IMR-90 (cell line): ENCODE measurements around the gene WASF3. TPM values are rescaled to one million over a fixed set of nuclear protein-coding genes. Genes with fewer than 3 reads are reported as not detected.

Source experiments
- ATAC-seq: fragments of 200-7000 bp; cut with Tn5 transposase; 2 replicates; pipeline ENCODE4 v1.9.1; 2020; ENCODE audit warnings: low read depth, mild to moderate bottlenecking, moderate library complexity
- BruUV-seq: library from RNA; stranded (reverse); fragments of 400-500 nt; replicated peaks from 2 replicates; lab custom pipeline; 2021; lab: Mats Ljungman, UMichigan
- CTCF ChIA-PET: fragments of 300-600 bp; formaldehyde crosslinking; extraction: SDS; loops from one replicate; lab custom pipeline; 2021; ENCODE audit warnings: antibody characterized with exemption; lab: Yijun Ruan, JAX
- POLR2A ChIA-PET: fragments of 300-600 bp; sonication (Branson Sonifier 250); formaldehyde crosslinking; loops from one replicate; lab custom pipeline; 2022; ENCODE audit warnings: antibody characterized with exemption; ENCODE audit not compliant: unreplicated experiment; lab: Charles Lee
- DNase-seq: peaks from one replicate; pipeline ENCODE4 v3.0.0; 2013
- H2AFZ ChIP-seq: replicated peaks from 2 replicates; pipeline ENCODE3; 2013; ENCODE audit warnings: low read length, mild to moderate bottlenecking; ENCODE audit not compliant: poor library complexity
- H2AK5ac ChIP-seq: 2 replicates; pipeline ENCODE4 v1.6.1; 2013; ENCODE audit warnings: low read depth, low read length, inconsistent platforms
- H2AK9ac ChIP-seq: replicated peaks from 2 replicates; pipeline ENCODE3; 2013; ENCODE audit warnings: mild to moderate bottlenecking, low read depth, low read length, moderate library complexity; ENCODE audit not compliant: poor library complexity
- H2BK120ac ChIP-seq: 2 replicates; pipeline ENCODE4 v1.6.1; 2013; ENCODE audit warnings: low read depth, low read length, inconsistent platforms
- H2BK15ac ChIP-seq: 3 replicates; pipeline ENCODE4 v1.6.1; 2013; ENCODE audit warnings: low read depth, low read length, inconsistent platforms
- H2BK20ac ChIP-seq: 2 replicates; pipeline ENCODE4 v1.6.1; 2013; ENCODE audit warnings: low read depth, mild to moderate bottlenecking, inconsistent platforms, low read length, moderate library complexity
- H2BK5ac ChIP-seq: 2 replicates; pipeline ENCODE4 v1.6.1; 2013; ENCODE audit warnings: mild to moderate bottlenecking, low read depth, low read length, inconsistent platforms; ENCODE audit not compliant: poor library complexity, severe bottlenecking
- H3K14ac ChIP-seq: replicated peaks from 2 replicates; pipeline ENCODE4 v1.6.1; 2013; ENCODE audit warnings: low read depth, low read length, inconsistent platforms
- H3K18ac ChIP-seq: 2 replicates; pipeline ENCODE4 v1.6.1; 2013; ENCODE audit warnings: low read depth, low read length, control low read depth
- H3K23ac ChIP-seq: 2 replicates; pipeline ENCODE4 v1.6.1; 2013; ENCODE audit warnings: low read depth, low read length, inconsistent platforms
- H3K27ac ChIP-seq: 2 replicates; pipeline ENCODE4 v1.5.1; 2013; ENCODE audit warnings: mild to moderate bottlenecking, control low read depth, low read length; ENCODE audit not compliant: insufficient read depth
- H3K27me3 ChIP-seq: 2 replicates; pipeline ENCODE4 v1.6.1; 2013; ENCODE audit warnings: low read length; ENCODE audit not compliant: control insufficient read depth, insufficient read depth
- H3K36me3 ChIP-seq: 2 replicates; pipeline ENCODE4 v1.6.1; 2013; ENCODE audit warnings: low read length, mixed read lengths; ENCODE audit not compliant: control insufficient read depth, insufficient read depth
- H3K4ac ChIP-seq: 2 replicates; pipeline ENCODE4 v1.6.1; 2013; ENCODE audit warnings: low read depth, low read length, inconsistent platforms
- H3K4me1 ChIP-seq: 2 replicates; pipeline ENCODE4 v1.6.1; 2013; ENCODE audit warnings: low read length, mixed read lengths; ENCODE audit not compliant: control insufficient read depth, insufficient read depth
- H3K4me2 ChIP-seq: 2 replicates; pipeline ENCODE4 v1.6.1; 2013; ENCODE audit warnings: low read depth, mild to moderate bottlenecking, control low read depth, low read length, moderate library complexity
- H3K4me3 ChIP-seq: 2 replicates; pipeline ENCODE4 v1.5.1; 2013; ENCODE audit warnings: low read depth, mild to moderate bottlenecking, control low read depth, low read length, moderate library complexity; ENCODE audit not compliant: insufficient read depth
- H3K56ac ChIP-seq: 2 replicates; pipeline ENCODE4 v1.6.1; 2013; ENCODE audit warnings: low read length, inconsistent platforms; ENCODE audit not compliant: insufficient read depth; ENCODE audit errors: extremely low read depth
- H3K79me1 ChIP-seq, 2 experiments: 2 replicates each; pipeline ENCODE4 v1.6.1; 2013; ENCODE audit warnings: low read length in 2 of 2, inconsistent platforms in 1 of 2, low read depth in 1 of 2
- H3K9ac ChIP-seq: 2 replicates; pipeline ENCODE4 v1.6.1; 2013; ENCODE audit warnings: low read depth, low read length, control low read depth
- H3K9me1 ChIP-seq: 2 replicates; pipeline ENCODE4 v1.6.1; 2013; ENCODE audit warnings: low read length, inconsistent platforms; ENCODE audit not compliant: insufficient read depth
- H3K9me3 ChIP-seq: 2 replicates; pipeline ENCODE4 v1.6.1; 2013; ENCODE audit warnings: low read length; ENCODE audit not compliant: control insufficient read depth, insufficient read depth
- H4K20me1 ChIP-seq: 2 replicates; pipeline ENCODE4 v1.6.1; 2013; ENCODE audit warnings: low read length, inconsistent platforms; ENCODE audit not compliant: insufficient read depth
- H4K5ac ChIP-seq: 2 replicates; pipeline ENCODE4 v1.6.1; 2013; ENCODE audit warnings: mild to moderate bottlenecking, low read depth, low read length, control low read depth
- H4K8ac ChIP-seq, 2 experiments: 2 replicates each; pipeline ENCODE4 v1.6.1; 2013; ENCODE audit warnings: low read depth in 2 of 2, low read length in 2 of 2, control low read depth in 1 of 2, inconsistent platforms in 1 of 2
- H4K91ac ChIP-seq: 2 replicates; pipeline ENCODE4 v1.6.1; 2013; ENCODE audit warnings: low read depth, low read length, inconsistent platforms; ENCODE audit not compliant: insufficient read depth
- BHLHE40 ChIP-seq: fragments of 150-350 bp; IDR thresholded peaks from 2 replicates; pipeline ENCODE4 v1.6.1; 2016; ENCODE audit warnings: mild to moderate bottlenecking, low read depth, low read length
- CEBPB ChIP-seq: IDR thresholded peaks from 2 replicates; pipeline ENCODE4 v1.6.1; 2012; ENCODE audit warnings: low read depth, low read length, improper control_type of control experiment
- CHD1 ChIP-seq: IDR thresholded peaks from 2 replicates; pipeline ENCODE4 v1.6.1; 2012; ENCODE audit warnings: low read depth, low read length, improper control_type of control experiment
- CTCF ChIP-seq: conservative IDR thresholded peaks from 2 replicates; pipeline ENCODE4 v1.5.1; 2012; ENCODE audit warnings: mild to moderate bottlenecking, low read depth, low read length, improper control_type of control experiment
- ELK1 ChIP-seq: fragments of 150-350 bp; IDR thresholded peaks from 2 replicates; pipeline ENCODE4 v1.6.1; 2016; ENCODE audit warnings: low read depth, mild to moderate bottlenecking, low read length, moderate library complexity, borderline replicate concordance
- FOS ChIP-seq: fragments of 150-350 bp; IDR thresholded peaks from 2 replicates; pipeline ENCODE4 v1.6.1; 2016; ENCODE audit warnings: low read depth, low read length
- MAFK ChIP-seq: IDR thresholded peaks from 2 replicates; pipeline ENCODE4 v1.6.1; 2012; ENCODE audit warnings: low read depth, low read length, improper control_type of control experiment
- MAZ ChIP-seq: IDR thresholded peaks from 2 replicates; pipeline ENCODE4 v1.6.1; 2012; ENCODE audit warnings: low read depth, mild to moderate bottlenecking, low read length, improper control_type of control experiment, moderate library complexity, borderline replicate concordance
- MXI1 ChIP-seq: IDR thresholded peaks from 2 replicates; pipeline ENCODE4 v1.6.1; 2012; ENCODE audit warnings: low read depth, mild to moderate bottlenecking, low read length, moderate library complexity, borderline replicate concordance
- NFE2L2 ChIP-seq: fragments of 150-350 bp; IDR thresholded peaks from 2 replicates; pipeline ENCODE4 v1.6.1; 2016; ENCODE audit warnings: low read depth, mild to moderate bottlenecking, low read length
- POLR2A ChIP-seq: IDR thresholded peaks from 2 replicates; pipeline ENCODE4 v1.6.1; 2012; ENCODE audit warnings: mild to moderate bottlenecking, low read depth, low read length
- RAD21 ChIP-seq: IDR thresholded peaks from 2 replicates; pipeline ENCODE4 v1.6.1; 2012; ENCODE audit warnings: low read length, improper control_type of control experiment
- RCOR1 ChIP-seq: IDR thresholded peaks from 2 replicates; pipeline ENCODE4 v1.6.1; 2012; ENCODE audit warnings: mild to moderate bottlenecking, low read length, improper control_type of control experiment; ENCODE audit not compliant: insufficient replicate concordance
- RFX5 ChIP-seq: IDR thresholded peaks from 2 replicates; pipeline ENCODE4 v1.8.0; 2012; ENCODE audit warnings: low read depth, mild to moderate bottlenecking, low read length, moderate library complexity
- SMC3 ChIP-seq: fragments of 150-350 bp; IDR thresholded peaks from 2 replicates; pipeline ENCODE4 v1.6.1; 2016; ENCODE audit warnings: low read depth, mild to moderate bottlenecking, antibody characterized with exemption, low read length, moderate library complexity
- WGBS, 2 experiments: methylation state at CpG; one replicate each; pipeline versions ENCODE4 v1.1.5 to v1.1.7; 2013; ENCODE audit warnings: missing lambda C conversion rate in 2 of 2; ENCODE audit not compliant: insufficient read length in 1 of 2; ENCODE audit errors: extremely low coverage in 2 of 2; 5-methylcytosine and 5-hydroxymethylcytosine counted together
- dilution Hi-C: fragments of 300-500 bp; cut with HindIII; formaldehyde crosslinking; loops from one replicate; pipeline ENCODE4 v1.14.3; 2018; ENCODE audit warnings: low sequenced_read_pairs; ENCODE audit not compliant: unreplicated experiment
- in situ Hi-C: fragments of 300-500 bp; cut with MboI; formaldehyde crosslinking; loops from 3 replicates; pipeline ENCODE4 v1.14.3; 2019; ENCODE audit warnings: low sequenced_read_pairs, inconsistent platforms, mixed read lengths
- intact Hi-C: fragments of 100-400 bp; cut with micrococcal nuclease; formaldehyde crosslinking; loops from 2 replicates; pipeline ENCODE4 v1.10.0; 2022
- polyA plus RNA-seq, 3 experiments: library from polyadenylated mRNA; depleted of rRNA; stranded (reverse); fragments of >200 nt; gene quantifications; 2 replicates each; pipeline ENCODE4 v1.2.3, GENCODE V29; 2012; ENCODE audit warnings: low replicate concordance in 1 of 3
- total RNA-seq: library from RNA; depleted of rRNA; stranded (reverse); fragments of >200 nt; gene quantifications from 2 replicates; pipeline ENCODE4 v1.2.3, GENCODE V29; 2012
- TF ChIP-seq, protein P1 (sequence below): fragments of 150-350 bp; IDR thresholded peaks from 2 replicates; pipeline ENCODE4 v1.6.1; 2017; ENCODE audit warnings: mild to moderate bottlenecking, antibody characterized with exemption, low read length, low read depth

The WASF3 gene
- total and polyA plus RNA-seq, 2 of the 4 experiments (the other 2 are of a cell fraction), result 4.3 to 11.4 TPM

DNA sequence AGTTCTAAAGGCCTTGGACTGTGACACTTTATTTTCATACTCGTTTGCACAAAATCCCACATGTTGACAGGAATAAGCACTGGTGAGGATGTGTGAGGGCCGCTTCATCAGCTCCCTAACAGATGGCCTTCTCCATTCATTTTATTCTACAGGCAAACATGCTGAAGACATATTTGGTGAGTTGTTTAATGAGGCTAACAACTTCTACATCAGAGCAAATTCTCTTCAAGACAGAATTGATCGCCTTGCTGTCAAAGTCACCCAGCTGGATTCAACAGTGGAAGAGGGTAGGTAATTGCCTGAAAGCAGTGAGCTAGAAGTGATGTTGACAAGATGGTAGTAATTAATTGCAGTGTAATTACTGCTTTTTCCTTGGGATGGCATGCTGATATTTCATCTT lies 107.4 kb downstream of the WASF3 start:
- intact Hi-C loops (no loop called here), dilution Hi-C loops (no loop called here), in situ Hi-C loops (no loop called here)
- H3K56ac ChIP-seq, result no peak overlapping the region
- no peak overlapping the region for H2BK20ac ChIP-seq
- H3K36me3 ChIP-seq, result peaks cover 7% of the 10 kb centered on the region
- no peak overlapping the region for H4K91ac ChIP-seq
- H3K4me2 ChIP-seq, result no peak overlapping the region
- DNase-seq (no peak), ATAC-seq (no peak)
- H2AFZ ChIP-seq, result no peak overlapping the region
- H3K18ac ChIP-seq, result no peak overlapping the region
- H3K27ac ChIP-seq, result no peak overlapping the region
- BruUV-seq, result no TSS peak
- no peaks in the 10 kb centered on the region for H3K9me3 ChIP-seq
- no peak overlapping the region for H2BK15ac ChIP-seq
- no peak overlapping the region for H4K5ac ChIP-seq
- H3K23ac ChIP-seq, result no peak overlapping the region
- WGBS, 2 experiments, result no CpG with 5 or more reads among the region's 3 CpGs
- H3K4me1 ChIP-seq, result peaks cover 4% of the 10 kb centered on the region; the same call in 1 of the 2 replicates
- no peak overlapping the region for H3K9ac ChIP-seq
- H4K20me1 ChIP-seq, result no peaks in the 10 kb centered on the region
- no peak overlapping the region for H2AK5ac ChIP-seq
- H3K14ac ChIP-seq, result no peak overlapping the region
- ChIA-PET POLR2A (no interaction called here), CTCF (no interaction called here)
- no peak overlapping the region for H4K8ac ChIP-seq
- TF ChIP-seq RCOR1, result no peak
- TF ChIP-seq POLR2A, result no peak
- TF ChIP-seq CTCF, result no peak
- TF ChIP-seq MAFK, result no peak
- TF ChIP-seq RFX5, result no peak
- no peak for TF ChIP-seq CEBPB
- no peak for TF ChIP-seq CHD1
- TF ChIP-seq MXI1, result no peak
- no peak for TF ChIP-seq NFE2L2
- TF ChIP-seq, protein P1, sequence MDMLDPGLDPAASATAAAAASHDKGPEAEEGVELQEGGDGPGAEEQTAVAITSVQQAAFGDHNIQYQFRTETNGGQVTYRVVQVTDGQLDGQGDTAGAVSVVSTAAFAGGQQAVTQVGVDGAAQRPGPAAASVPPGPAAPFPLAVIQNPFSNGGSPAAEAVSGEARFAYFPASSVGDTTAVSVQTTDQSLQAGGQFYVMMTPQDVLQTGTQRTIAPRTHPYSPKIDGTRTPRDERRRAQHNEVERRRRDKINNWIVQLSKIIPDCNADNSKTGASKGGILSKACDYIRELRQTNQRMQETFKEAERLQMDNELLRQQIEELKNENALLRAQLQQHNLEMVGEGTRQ, result no peak
- TF ChIP-seq FOS, result no peak
- no peak for TF ChIP-seq SMC3
- no peak for TF ChIP-seq ELK1
- TF ChIP-seq MAZ, result no peak
- no peak for TF ChIP-seq RAD21
- no peak for TF ChIP-seq BHLHE40
- no peaks in the 10 kb centered on the region for H3K27me3 ChIP-seq
- H3K4me3 ChIP-seq, result no peak overlapping the region
- no peak overlapping the region for H2BK5ac ChIP-seq
- H3K79me1 ChIP-seq, result peaks cover 4 to 18% of the 10 kb centered on the region in 2 experiments; a peak in 2 of 4 replicates
- no peak overlapping the region for H2BK120ac ChIP-seq
- H3K4ac ChIP-seq, result no peak overlapping the region
- peaks cover 2% of the 10 kb centered on the region; the same call in 1 of the 2 replicates for H3K9me1 ChIP-seq
- H2AK9ac ChIP-seq, result no peak overlapping the region
